Stimulated activated CD8-positive, alpha-beta memory T cell treated with anti-CD3 and anti-CD28 coated beads, Interleukin-15, amount 100 ng/mL, for 4 hours (primary cell): ENCODE results near the gene NUDT6.
A peak's percentile ranks its signal among the peaks of the same experiment; 100 is the strongest.
"Not testable (repeated sequence)": the region's sequence is repeated elsewhere in the genome, so short reads cannot be mapped to it uniquely, and the experiment has no call there.

Experiments used
- DNase-seq, 2 donors: peaks; one replicate each; pipeline ENCODE4 v3.0.0-alpha.2; 2020; ENCODE audit warnings: low read depth in 2 of 2

Gene NUDT6, protein sequence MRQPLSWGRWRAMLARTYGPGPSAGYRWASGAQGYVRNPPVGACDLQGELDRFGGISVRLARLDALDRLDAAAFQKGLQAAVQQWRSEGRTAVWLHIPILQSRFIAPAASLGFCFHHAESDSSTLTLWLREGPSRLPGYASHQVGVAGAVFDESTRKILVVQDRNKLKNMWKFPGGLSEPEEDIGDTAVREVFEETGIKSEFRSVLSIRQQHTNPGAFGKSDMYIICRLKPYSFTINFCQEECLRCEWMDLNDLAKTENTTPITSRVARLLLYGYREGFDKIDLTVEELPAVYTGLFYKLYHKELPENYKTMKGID

GRCh38 chr4:122921971-122922876 is at the start of gene NUDT6:
TSS of gene NUDT6 (minus strand) at chr4:122922597. CDS start at chr4:122922572, 25 bp downstream.
- peak; percentile 4 to 6 for DNase-seq

DNA sequence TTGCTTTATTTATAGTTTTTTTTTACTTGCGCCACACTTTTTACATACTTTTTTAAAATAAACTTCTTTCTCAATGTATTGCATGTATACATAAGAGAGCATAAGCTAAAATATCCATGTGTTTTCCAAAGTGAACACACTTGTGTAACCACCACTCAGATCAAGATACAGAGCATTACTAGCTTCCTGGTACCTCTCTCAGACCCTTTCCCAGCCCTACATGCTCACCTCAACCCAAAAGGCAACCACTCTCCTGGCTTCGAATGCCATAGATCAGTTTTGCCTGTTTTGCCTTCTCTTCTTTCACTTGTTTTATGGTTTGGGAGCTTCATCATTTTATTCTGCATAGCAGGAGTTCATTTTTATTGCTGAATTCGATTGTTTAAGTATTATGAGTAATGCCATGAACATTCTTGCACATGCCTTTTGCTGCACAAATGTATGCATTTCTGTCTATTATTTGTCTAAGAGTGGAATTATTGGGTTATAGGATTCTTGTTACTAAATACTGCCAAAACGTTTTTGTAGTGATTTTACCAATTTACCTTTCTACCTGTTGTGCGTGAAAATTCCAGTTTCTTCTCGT is 45.9 kb upstream of the NUDT6 start:
- no peak for DNase-seq

DNA sequence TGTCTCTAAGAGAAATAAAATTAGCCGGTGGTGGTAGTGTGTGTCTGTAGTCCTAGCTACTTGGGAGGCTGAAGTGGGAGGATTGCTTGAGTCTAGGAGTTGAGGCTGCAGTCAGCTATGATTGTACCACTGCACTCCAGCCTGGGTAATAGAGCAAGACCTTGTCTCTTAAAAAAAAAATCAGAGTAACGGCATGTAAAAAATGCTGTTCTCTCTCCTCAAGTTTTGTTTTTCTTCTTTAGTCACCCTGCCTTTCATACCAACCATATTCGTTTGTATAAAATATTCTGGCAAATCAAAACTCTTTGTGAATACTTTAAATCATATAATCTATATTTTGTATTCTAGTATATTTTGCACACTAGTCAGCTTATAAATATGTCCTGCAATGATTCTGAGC is 44.8 kb upstream of the NUDT6 start:
- DNase-seq, result no peak

DNA sequence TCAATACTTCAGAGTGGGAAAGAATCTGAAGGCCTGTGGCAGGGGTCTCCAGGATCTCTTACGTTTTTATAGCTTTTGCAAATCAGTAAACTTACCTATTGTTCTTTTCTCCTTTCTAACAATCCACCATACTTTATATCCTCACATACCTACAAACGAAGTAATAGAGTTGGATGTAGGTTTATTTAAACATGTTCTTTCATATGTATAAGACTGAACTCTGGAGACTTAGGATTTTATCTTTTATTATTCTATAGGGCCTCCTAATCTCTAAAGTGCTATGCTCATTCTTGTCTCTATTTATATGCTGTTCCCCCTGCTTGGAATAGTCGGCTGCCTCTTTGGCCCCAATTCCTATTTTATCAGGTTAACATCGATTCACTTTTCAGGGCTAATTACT is 43.8 kb upstream of the NUDT6 start:
- DNase-seq, result no peak

DNA sequence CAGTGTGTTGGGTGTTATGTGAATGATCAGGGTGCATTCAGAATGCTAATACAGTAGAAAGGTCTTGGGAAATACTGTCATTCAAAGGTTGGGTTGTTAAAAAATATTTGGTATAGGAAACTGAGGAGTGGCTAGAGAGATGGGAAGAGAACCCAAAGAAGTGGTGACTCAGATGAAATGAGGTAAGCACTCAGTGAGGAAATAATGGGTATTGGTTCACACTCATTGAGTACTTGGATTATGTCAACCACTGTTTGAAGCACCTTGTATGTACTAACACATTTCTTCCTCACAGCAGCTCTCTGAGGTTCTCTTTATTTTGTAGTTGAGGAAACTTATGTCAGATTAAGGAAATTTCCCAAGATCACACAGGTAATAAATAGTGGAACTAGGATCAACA is 40.8 kb upstream of the NUDT6 start:
- DNase-seq, result no peak

DNA sequence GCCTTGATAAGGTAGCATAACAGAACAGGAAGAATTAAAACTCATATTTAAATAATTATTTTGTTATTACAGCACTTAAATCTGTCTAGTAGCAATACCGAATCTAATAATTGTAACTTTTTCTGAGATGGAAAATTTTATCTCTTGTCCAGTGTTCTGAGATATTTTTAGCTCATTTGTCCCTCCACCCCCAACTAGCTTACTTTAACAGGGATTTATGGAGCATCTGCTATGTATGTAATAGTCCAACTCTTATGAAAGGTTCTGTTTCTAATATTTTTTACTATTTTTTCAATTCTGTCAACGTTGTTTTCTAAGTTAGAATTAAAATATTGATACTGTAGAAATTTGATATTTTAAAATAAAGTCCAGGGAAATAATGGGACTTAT is 38.2 kb upstream of the NUDT6 start:
- no peak for DNase-seq

DNA sequence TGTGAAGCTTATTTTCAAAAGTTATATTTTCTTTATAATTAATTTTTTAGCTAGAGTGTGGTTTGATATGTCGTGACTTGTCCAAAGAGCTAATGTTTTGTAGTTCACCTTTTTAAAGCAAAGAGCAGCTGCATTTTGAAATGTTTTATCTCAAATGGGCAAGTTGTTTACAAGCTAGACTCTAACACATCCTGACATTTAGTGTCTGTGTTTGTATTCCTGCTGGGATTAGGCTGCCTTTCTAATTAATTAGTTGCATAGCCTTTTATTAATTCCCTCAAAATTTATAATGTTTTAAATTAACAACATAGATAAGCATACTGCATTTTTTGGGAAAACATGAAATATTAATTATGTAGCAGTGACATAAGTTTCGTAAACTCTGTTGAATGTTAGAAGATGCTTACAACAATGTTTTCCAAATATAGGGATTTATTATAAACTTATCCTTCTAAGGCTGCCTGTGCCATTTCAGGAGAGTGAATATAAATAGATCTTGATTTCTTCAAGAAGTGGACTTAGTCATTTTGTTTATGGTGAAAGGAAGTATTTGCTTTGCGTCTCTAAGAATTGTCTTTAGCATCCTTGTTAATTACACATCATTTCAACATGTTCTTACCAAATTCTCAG is 37.7 kb upstream of the NUDT6 start:
- no peak for DNase-seq

GRCh38 chr4:122959441-122959840 is 37.0 kb upstream of the NUDT6 start:
- no peak for DNase-seq

DNA sequence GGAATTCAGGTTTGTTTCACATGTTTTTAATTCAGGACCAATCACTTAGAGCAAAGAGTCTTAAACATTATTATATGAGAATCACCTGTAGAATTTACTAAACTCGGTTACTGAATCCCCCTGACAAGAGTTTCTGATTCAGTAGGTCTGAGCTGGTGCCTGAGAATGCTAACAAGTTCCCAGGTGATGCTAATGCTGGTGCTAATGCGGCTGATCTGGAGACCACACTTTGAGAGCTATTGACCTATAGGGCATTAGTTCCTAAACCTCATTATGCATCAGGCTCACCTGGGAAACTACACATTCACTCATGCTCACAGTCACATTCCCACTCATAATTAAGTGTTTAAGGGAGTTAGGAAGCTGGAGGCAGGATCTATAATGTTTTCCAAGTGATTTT is 36.1 kb upstream of the NUDT6 start:
- no peak for DNase-seq

GRCh38 chr4:122953924-122954323 is 31.5 kb upstream of the NUDT6 start:
- no peak for DNase-seq

GRCh38 chr4:122952028-122952427 is 29.6 kb upstream of the NUDT6 start:
- DNase-seq, result no peak

DNA sequence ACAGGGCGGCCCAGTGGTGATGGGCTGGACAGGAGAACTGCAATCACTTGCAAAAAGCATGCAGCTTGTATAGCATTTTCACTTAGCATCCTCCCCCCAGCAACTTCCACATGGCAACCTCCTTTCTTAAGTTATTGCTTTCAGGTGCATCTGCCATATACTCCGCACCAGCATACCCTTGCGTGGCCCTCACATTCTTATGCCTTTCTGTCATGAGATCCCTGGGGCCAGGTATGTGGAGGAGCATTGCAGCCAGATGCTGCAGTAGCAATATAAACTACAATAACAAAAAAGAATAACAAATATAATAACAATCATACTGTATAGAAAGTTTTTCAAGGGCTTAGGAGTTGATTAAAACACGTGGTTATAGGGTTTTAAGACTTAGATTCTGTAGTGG is 26.3 kb upstream of the NUDT6 start:
- DNase-seq, result no peak

DNA sequence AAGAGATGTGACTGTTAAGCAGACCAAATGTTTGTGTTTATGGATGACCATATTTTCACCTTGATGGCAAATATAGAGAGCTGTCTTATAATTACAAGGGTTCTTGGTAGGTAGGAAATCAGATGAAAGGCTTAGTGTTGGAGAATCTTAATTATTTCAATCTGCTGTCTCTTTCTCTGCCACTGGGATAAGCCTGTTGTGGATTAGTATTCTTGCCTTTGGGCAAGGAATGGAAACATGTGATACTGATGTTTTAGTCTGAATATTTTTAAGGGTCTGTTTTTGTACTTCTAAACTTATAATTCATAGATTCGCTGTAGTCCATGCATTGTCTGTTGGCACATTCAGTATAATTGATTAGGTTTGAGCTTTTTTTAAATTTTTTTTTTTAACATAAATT is 23.7 kb upstream of the NUDT6 start:
- no peak for DNase-seq

DNA sequence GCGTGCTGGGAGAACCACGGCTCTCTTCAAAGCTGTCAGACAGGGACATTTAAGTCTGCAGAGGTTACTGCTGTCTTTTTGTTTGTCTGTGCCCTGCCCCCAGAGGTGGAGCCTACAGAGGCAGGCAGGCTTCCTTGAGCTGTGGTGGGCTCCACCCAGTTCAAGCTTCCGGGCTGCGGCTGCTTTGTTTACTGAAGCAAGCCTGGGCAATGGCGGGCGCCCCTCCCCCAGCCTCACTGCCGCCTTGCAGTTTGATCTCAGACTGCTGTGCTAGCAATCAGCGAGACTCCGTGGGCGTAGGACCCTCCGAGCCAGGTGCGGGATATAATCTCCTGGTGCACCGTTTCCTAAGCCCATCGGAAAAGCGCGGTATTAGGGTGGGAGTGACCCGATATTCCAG is 22.7 kb upstream of the NUDT6 start:
- not testable (repeated sequence) for DNase-seq

GRCh38 chr4:122932763-122933162 is 10.4 kb upstream of the NUDT6 start:
- DNase-seq, result no peak

DNA sequence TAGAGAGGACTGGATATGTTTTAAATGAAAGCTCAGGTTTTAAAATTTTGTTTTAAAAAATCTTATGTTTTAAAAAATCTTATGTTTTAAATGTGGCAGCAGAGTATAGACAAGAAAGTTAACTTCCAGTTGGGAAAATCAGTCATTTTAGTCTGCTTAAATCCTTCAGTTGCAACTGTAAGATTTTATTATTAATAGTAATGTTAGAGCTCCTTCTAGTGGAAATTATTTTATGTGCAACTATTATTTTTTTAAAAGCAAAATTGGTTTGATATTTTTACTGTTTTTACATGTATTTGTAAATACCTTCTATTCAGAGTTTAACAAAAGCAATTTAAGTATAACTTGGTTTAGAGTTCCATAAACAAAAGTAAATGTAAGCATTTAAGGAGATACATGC is 8.5 kb upstream of the NUDT6 start:
- no peak for DNase-seq

DNA sequence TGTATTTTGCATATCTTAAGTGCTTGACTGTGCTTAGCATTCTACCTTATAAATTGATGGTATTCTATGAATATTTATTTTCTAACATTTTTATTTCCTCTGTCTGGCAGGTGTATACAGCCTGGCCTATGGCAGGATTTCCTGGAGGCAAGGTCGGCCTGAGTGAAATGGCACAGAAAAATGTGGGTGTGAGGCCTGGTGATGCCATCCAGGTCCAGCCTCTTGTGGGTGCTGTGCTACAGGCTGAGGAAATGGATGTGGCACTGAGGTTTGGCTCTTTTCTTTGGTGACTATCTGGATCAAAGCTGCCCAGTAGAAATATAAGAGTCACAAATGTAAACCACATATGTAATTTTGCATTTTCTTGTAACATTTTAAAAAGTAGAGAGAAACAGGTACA is 6.5 kb upstream of the NUDT6 start:
- no peak for DNase-seq

GRCh38 chr4:122922877-122923511 is 597 bp upstream of the NUDT6 start:
- DNase-seq, result peak; percentile 69 to 80

DNA sequence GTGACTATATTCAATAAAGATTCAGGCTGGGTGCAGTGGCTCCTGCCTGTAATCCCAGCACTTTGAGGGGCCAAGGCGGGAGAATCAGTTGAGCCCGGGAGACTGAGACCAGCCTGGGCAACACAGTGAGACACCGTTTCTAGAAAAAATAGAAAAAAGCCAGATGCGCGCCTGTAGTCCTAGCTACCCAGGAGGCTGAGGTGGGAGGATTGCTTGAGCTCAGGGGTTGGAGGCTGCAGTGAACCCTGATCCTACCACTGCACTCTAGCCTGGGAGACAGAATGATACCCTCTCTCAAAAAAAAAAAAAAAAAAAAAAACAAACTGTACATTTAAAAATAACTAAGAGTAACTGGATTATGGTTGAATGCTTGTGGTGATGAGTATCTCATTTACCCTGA is 1.1 kb downstream of the NUDT6 start:
- no peak for DNase-seq

DNA sequence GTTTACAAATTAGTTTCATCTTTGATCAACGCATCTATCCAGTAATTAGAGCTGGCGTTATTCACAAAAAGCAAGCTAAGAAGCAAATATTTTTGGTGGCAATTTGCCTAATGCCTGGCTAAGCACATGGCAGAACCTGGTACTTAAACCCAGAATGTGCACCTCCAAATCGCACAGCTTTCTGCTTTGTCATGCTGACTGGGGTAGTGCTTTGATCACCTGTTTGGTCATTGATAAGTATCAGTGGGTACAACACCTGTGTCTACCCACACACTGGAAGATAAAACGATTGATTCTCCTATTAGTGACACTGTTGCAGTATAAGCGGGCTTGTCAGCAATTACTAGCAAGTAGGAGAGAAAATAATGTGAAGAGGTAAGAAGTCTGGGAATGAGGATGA is 1.9 kb downstream of the NUDT6 start:
- no peak for DNase-seq

- DNase-seq, result no peak
These were observed 4.7 kb downstream of the NUDT6 start for GRCh38 chr4:122917731-122918130.

DNA sequence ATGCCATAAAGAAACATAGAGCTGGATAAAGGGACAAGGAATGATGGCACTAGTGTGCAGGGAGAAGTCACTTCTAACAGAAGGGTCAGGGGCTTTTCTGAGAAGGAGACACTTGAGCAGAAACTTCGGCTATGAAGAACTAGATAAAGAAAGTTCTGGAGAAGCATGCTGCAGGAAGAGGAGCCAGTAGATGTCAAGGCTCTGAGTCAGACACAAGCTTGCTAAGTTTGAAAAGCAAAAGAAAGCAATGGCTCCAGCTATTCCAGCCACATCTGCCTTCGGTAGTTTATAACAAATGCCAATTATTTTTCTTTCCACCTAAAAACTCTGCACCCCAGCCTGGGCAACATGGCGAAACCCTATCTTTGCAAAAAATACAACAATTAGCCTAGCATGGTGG is 7.5 kb downstream of the NUDT6 start:
- no peak for DNase-seq
